GM12872 (cell line): ENCODE measurements around the gene EFCAB11.

ENCODE experiments used
- CTCF ChIP-seq: IDR thresholded peaks from 3 replicates; pipeline ENCODE4 v1.5.1; 2011; ENCODE audit warnings: low read depth, mild to moderate bottlenecking, low read length, moderate library complexity; ENCODE audit not compliant: insufficient read depth

The EFCAB11 gene

DNA sequence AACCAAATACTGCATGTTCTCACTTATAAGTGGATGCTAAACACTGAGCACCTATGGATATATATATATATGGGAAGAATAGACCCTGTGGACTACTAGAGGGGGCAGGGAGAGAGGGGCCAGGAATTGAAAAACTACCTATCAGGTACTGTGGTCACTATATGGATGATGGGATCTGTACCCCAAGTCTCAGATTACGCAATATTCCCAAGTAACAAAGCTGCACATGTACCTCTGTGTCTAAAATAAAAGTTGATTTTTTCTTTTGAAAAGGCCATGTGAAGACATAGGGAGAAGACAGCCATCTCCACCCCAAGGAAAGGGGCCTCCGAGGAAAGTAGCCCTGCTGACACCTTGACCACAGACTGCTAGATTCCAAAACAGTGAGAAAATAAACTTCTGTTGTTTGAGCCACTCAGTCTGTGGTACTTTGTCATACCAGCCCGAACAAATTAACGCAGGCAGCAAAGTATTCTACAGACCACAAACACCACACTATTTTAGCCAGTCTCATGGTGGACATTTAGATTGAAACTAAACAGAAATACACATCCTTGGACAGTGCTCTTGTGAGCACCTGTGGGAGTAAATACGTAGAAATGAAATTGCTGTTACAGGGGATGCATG, 197.1 kb downstream of the EFCAB11 start:
- no peak for TF ChIP-seq CTCF

- TF ChIP-seq CTCF: no peak
Observed at GRCh38 chr14:89755816-89756215, 198.7 kb downstream of the EFCAB11 start.

- no peak for TF ChIP-seq CTCF
Observed at GRCh38 chr14:89753828-89754412, 200.6 kb downstream of the EFCAB11 start.

GRCh38 chr14:89750908-89751392, 203.6 kb downstream of the EFCAB11 start:
- TF ChIP-seq CTCF: no peak

DNA sequence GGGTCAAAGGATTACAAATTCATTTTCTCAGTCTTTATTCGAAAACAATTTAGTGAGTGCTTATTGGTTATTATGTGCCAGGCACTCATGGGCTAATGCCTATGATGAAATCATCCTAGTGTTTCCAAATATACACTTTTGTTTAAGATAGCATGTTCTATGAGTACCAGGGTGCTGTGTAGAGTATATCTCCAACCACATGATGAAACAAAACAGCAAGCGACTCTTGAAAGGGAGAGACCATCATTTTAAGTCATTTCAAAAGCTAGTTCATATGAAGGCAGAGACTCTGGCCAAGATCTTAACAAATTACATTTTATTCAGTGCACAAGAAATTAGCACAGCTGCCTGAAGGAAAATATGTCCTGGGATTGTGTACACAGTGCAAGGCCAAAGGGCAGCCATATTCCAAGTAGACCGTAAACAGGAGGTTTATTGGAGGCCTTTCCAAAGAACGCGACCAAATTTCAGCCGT, 204.2 kb downstream of the EFCAB11 start:
- no peak for TF ChIP-seq CTCF

DNA sequence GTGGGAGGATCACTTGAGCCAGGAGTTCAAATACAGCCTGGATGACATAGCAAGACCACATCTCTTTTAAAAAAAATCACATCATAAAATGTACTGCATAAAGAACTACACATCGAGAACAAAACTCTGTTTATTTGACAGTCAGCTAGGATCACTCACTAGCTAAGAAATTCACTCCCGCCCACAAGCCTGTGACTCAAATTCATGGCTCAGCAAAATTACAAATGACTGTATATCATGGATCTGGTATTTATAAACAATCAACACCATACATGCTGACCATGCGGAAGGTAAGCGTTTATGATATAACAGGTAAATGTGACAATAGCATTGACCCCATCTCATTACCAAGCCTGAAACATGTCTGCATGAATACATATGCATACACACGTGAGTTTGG, 206.5 kb downstream of the EFCAB11 start:
- TF ChIP-seq CTCF: no peak

GRCh38 chr14:89747126-89747525, 207.4 kb downstream of the EFCAB11 start:
- no peak for TF ChIP-seq CTCF
